Stimulated activated CD8-positive, alpha-beta memory T cell treated with anti-CD3 and anti-CD28 coated beads, Interleukin-4, amount 100 ng/mL, for 48 hours (primary cell): ENCODE measurements around the gene EMILIN2.
"Not testable (repeated sequence)": the region's sequence is repeated elsewhere in the genome, so short reads cannot be mapped to it uniquely, and the experiment has no call there.

Experiments
- DNase-seq: peaks from one replicate; pipeline ENCODE4 v3.0.0-alpha.2; 2020

The EMILIN2 gene

GRCh38 chr18:2847317-2848246 is 776 bp downstream of the EMILIN2 start:
- DNase-seq: peak; percentile 54

GRCh38 chr18:2848247-2849246 is 1.7 kb downstream of the EMILIN2 start:
- DNase-seq: no peak

- no peak for DNase-seq
These were observed 4.0 kb downstream of the EMILIN2 start for GRCh38 chr18:2850816-2851215.

- no peak for DNase-seq
These were observed 5.0 kb downstream of the EMILIN2 start for GRCh38 chr18:2851771-2852170.

- DNase-seq: not testable (repeated sequence)
These were observed 5.7 kb downstream of the EMILIN2 start for GRCh38 chr18:2852460-2852859.

GRCh38 chr18:2853173-2853925 is 6.5 kb downstream of the EMILIN2 start:
- no peak for DNase-seq

GRCh38 chr18:2853926-2854664 is 7.3 kb downstream of the EMILIN2 start:
- DNase-seq: no peak

GRCh38 chr18:2854875-2855274 is 8.1 kb downstream of the EMILIN2 start:
- no peak for DNase-seq

GRCh38 chr18:2855560-2856350 is 8.9 kb downstream of the EMILIN2 start:
- no peak for DNase-seq

GRCh38 chr18:2856547-2857170 is 9.9 kb downstream of the EMILIN2 start:
- DNase-seq: no peak

- no peak for DNase-seq
These were observed 10.8 kb downstream of the EMILIN2 start for GRCh38 chr18:2857491-2858131.

GRCh38 chr18:2860397-2860796 is 13.6 kb downstream of the EMILIN2 start:
- not testable (repeated sequence) for DNase-seq

- DNase-seq: not testable (repeated sequence)
These were observed 17.2 kb downstream of the EMILIN2 start for GRCh38 chr18:2863997-2864396.

GRCh38 chr18:2866465-2866864 is 19.7 kb downstream of the EMILIN2 start:
- not testable (repeated sequence) for DNase-seq

- DNase-seq: no peak
These were observed 22.4 kb downstream of the EMILIN2 start for GRCh38 chr18:2869207-2869606.

- no peak for DNase-seq
These were observed 24.4 kb downstream of the EMILIN2 start for GRCh38 chr18:2871111-2871720.

- DNase-seq: no peak
These were observed 25.3 kb downstream of the EMILIN2 start for GRCh38 chr18:2872095-2872494.

GRCh38 chr18:2874765-2875164 is 28.0 kb downstream of the EMILIN2 start:
- no peak for DNase-seq

- DNase-seq: no peak
These were observed 32.0 kb downstream of the EMILIN2 start for GRCh38 chr18:2878656-2879330.
